ENCODE results near the gene CD8B2.
A peak's percentile ranks its signal among the peaks of the same experiment; 100 is the strongest.

Gene CD8B2

GRCh38 chr2:106540886-106541285 lies 53.7 kb downstream of the CD8B2 start:
- no peak overlapping the region for H3K27ac ChIP-seq (ENCODE audit: low read length)
- no peak overlapping the region for H2AFZ ChIP-seq (ENCODE audit: low read depth, low read length)
- no peaks in the 10 kb centered on the region for H3K36me3 ChIP-seq (replicated peaks; ENCODE audit: low read depth, low read length)
- H3K27me3 ChIP-seq (ENCODE audit: low read depth, low read length) = peaks cover 20% of the 10 kb centered on the region
- no peak for TF ChIP-seq EZH2phosphoT487 (IDR thresholded peaks at IDR 0.05; ENCODE audit: low read depth)
- no peak for TF ChIP-seq CTCF (IDR thresholded peaks at IDR 0.05; ENCODE audit: low read depth, low read length)
- no peak overlapping the region for H3K4me3 ChIP-seq (ENCODE audit: low read length)
- no peaks in the 10 kb centered on the region for H3K79me2 ChIP-seq (ENCODE audit: low read length)
- H3K4me1 ChIP-seq (ENCODE audit: low read length) = peaks cover 15% of the 10 kb centered on the region
- H3K9ac ChIP-seq (ENCODE audit: low read length) = no peak overlapping the region
- no peaks in the 10 kb centered on the region for H3K9me3 ChIP-seq (ENCODE audit: insufficient read depth, low read length)
- H3K4me2 ChIP-seq (ENCODE audit: low read length) = no peak overlapping the region
- no peaks in the 10 kb centered on the region for H4K20me1 ChIP-seq (ENCODE audit: insufficient read depth, low read length)

- Histone ChIP-seq H3K27me3 (ENCODE audit: low read depth, low read length) (peaks cover 20% of the 10 kb centered on the region), H3K27ac (ENCODE audit: low read length) (no peak overlapping the region), H3K9me3 (ENCODE audit: insufficient read depth, low read length) (no peaks in the 10 kb centered on the region), H3K9ac (ENCODE audit: low read length) (no peak overlapping the region), H3K4me2 (ENCODE audit: low read length) (no peak overlapping the region), H3K36me3 (replicated peaks; ENCODE audit: low read depth, low read length) (no peaks in the 10 kb centered on the region), H3K79me2 (ENCODE audit: low read length) (no peaks in the 10 kb centered on the region), H4K20me1 (ENCODE audit: insufficient read depth, low read length) (no peaks in the 10 kb centered on the region), H3K4me1 (ENCODE audit: low read length) (peaks cover 18% of the 10 kb centered on the region), H3K4me3 (ENCODE audit: low read length) (no peak overlapping the region), H2AFZ (ENCODE audit: low read depth, low read length) (no peak overlapping the region)
- peak; percentile 6; the same call in 1 of the 2 replicates for TF ChIP-seq CTCF (IDR thresholded peaks at IDR 0.05; ENCODE audit: low read depth, low read length)
- no peak for TF ChIP-seq EZH2phosphoT487 (IDR thresholded peaks at IDR 0.05; ENCODE audit: low read depth)
These were observed 54.2 kb downstream of the CD8B2 start for GRCh38 chr2:106541333-106541732.

GRCh38 chr2:106542746-106543359 lies 55.7 kb downstream of the CD8B2 start:
- H2AFZ ChIP-seq (ENCODE audit: low read depth, low read length) = peak overlapping the region; percentile 76; the same call in 1 of the 2 replicates
- no peaks in the 10 kb centered on the region for H3K9me3 ChIP-seq (ENCODE audit: insufficient read depth, low read length)
- H3K4me3 ChIP-seq (ENCODE audit: low read length) = peak overlapping the region; percentile 78
- no peaks in the 10 kb centered on the region for H3K36me3 ChIP-seq (replicated peaks; ENCODE audit: low read depth, low read length)
- TF ChIP-seq CTCF (IDR thresholded peaks at IDR 0.05; ENCODE audit: low read depth, low read length) (peak; percentile 84), EZH2phosphoT487 (IDR thresholded peaks at IDR 0.05; ENCODE audit: low read depth) (no peak)
- H3K9ac ChIP-seq (ENCODE audit: low read length) = peak overlapping the region; percentile 37
- H3K27me3 ChIP-seq (ENCODE audit: low read depth, low read length) = peaks cover 23% of the 10 kb centered on the region
- no peak overlapping the region for H3K27ac ChIP-seq (ENCODE audit: low read length)
- H3K4me1 ChIP-seq (ENCODE audit: low read length) = peaks cover 9% of the 10 kb centered on the region
- H3K79me2 ChIP-seq (ENCODE audit: low read length) = no peaks in the 10 kb centered on the region
- H3K4me2 ChIP-seq (ENCODE audit: low read length) = peak overlapping the region; percentile 82
- H4K20me1 ChIP-seq (ENCODE audit: insufficient read depth, low read length) = no peaks in the 10 kb centered on the region

GRCh38 chr2:106545007-106545406 lies 57.8 kb downstream of the CD8B2 start:
- Histone ChIP-seq H3K4me3 (ENCODE audit: low read length) (no peak overlapping the region), H4K20me1 (ENCODE audit: insufficient read depth, low read length) (no peaks in the 10 kb centered on the region), H3K4me1 (ENCODE audit: low read length) (peaks cover 9% of the 10 kb centered on the region), H3K4me2 (ENCODE audit: low read length) (no peak overlapping the region), H3K9ac (ENCODE audit: low read length) (no peak overlapping the region), H2AFZ (ENCODE audit: low read depth, low read length) (no peak overlapping the region), H3K79me2 (ENCODE audit: low read length) (no peaks in the 10 kb centered on the region), H3K36me3 (replicated peaks; ENCODE audit: low read depth, low read length) (no peaks in the 10 kb centered on the region), H3K27me3 (ENCODE audit: low read depth, low read length) (peaks cover 19% of the 10 kb centered on the region), H3K27ac (ENCODE audit: low read length) (no peak overlapping the region), H3K9me3 (ENCODE audit: insufficient read depth, low read length) (no peaks in the 10 kb centered on the region)
- TF ChIP-seq CTCF (IDR thresholded peaks at IDR 0.05; ENCODE audit: low read depth, low read length) = peak; percentile 10; the same call in 1 of the 2 replicates
- TF ChIP-seq EZH2phosphoT487 (IDR thresholded peaks at IDR 0.05; ENCODE audit: low read depth) = no peak

Data from OCI-LY3 (cell line).